Spleen (tissue), 11 donors: Measurements from ENCODE around the gene RNF130. TPM values are rescaled to one million over a fixed set of nuclear protein-coding genes. Genes with fewer than 3 reads are reported as not detected.

Experiments
- DNase-seq: peaks from one replicate; pipeline ENCODE4 v3.0.0-alpha.2; 2020
- H3K27ac ChIP-seq, 8 donors: fragments of 200-600 bp; sonication (generic) in 7 of 8; 1 replicate in 4 of 8; 2 replicates in 4 of 8; pipeline versions ENCODE4 v1.5.0 to v1.8.0; 2016 to 2021; ENCODE audit warnings: inconsistent platforms in 4 of 8, mild to moderate bottlenecking in 4 of 8, moderate library complexity in 1 of 8
- H3K27me3 ChIP-seq, 7 donors: fragments of 200-600 bp; sonication (generic) in 6 of 7; replicated peaks in 1 of 7; 1 replicate in 4 of 7; 2 replicates in 3 of 7; pipeline versions ENCODE4 v1.5.0 to v1.8.0; 2016 to 2021; ENCODE audit warnings: inconsistent platforms in 3 of 7, mild to moderate bottlenecking in 1 of 7
- H3K36me3 ChIP-seq, 6 donors: fragments of 200-600 bp; sonication (generic) in 5 of 6; 1 replicate in 4 of 6; 2 replicates in 2 of 6; pipeline versions ENCODE4 v1.5.0 to v1.8.0; 2016 to 2021; ENCODE audit warnings: inconsistent platforms in 2 of 6
- H3K4me1 ChIP-seq, 6 donors: fragments of 200-600 bp; sonication (generic) in 5 of 6; 1 replicate in 3 of 6; 2 replicates in 3 of 6; pipeline versions ENCODE4 v1.5.0 to v1.8.0; 2016 to 2021; ENCODE audit warnings: inconsistent platforms in 3 of 6
- H3K4me3 ChIP-seq, 8 donors: fragments of 200-600 bp; sonication (generic) in 7 of 8; 1 replicate in 4 of 8; 2 replicates in 4 of 8; pipeline versions ENCODE4 v1.5.0 to v1.8.0; 2016 to 2021; ENCODE audit warnings: inconsistent platforms in 4 of 8, mild to moderate bottlenecking in 4 of 8, moderate library complexity in 2 of 8
- H3K9me3 ChIP-seq, 8 donors: fragments of 200-600 bp; sonication (generic) in 7 of 8; 1 replicate in 4 of 8; 2 replicates in 4 of 8; pipeline versions ENCODE4 v1.5.0 to v1.8.0; 2016 to 2021; ENCODE audit warnings: inconsistent platforms in 4 of 8
- POLR2A ChIP-seq, 3 donors: fragments of 450-650 bp; IDR thresholded peaks; one replicate each; pipeline ENCODE4 v1.5.1; 2017; ENCODE audit warnings: antibody characterized with exemption in 3 of 3, mild to moderate bottlenecking in 1 of 3
- POLR2AphosphoS5 ChIP-seq, 3 donors: sonication (generic); formaldehyde crosslinking; IDR thresholded peaks; one replicate each; pipeline ENCODE4 v1.5.1; 2017; ENCODE audit warnings: antibody characterized with exemption in 3 of 3
- WGBS, 5 donors: extraction: QIAGEN DNeasy Blood & Tissue Kit in 3 of 5; methylation state at CpG; one replicate each; pipeline versions ENCODE4 v1.1.5 to v1.1.7; 2013 to 2018; 5-methylcytosine and 5-hydroxymethylcytosine counted together
- intact Hi-C: fragments of 100-400 bp; cut with DNase I; formaldehyde crosslinking; loops from one replicate; pipeline ENCODE4 v1.15.0; 2023; ENCODE audit warnings: low total_unique reads
- polyA plus RNA-seq, 3 donors: library from polyadenylated mRNA; stranded (reverse); fragments of 200-250 nt; gene quantifications; one replicate each; pipeline ENCODE4 v1.2.1, GENCODE V29; 2013
- total RNA-seq, 7 donors: library from RNA; depleted of rRNA in 3 of 7; stranded (reverse); fragments of >200 nt in 3 of 7; fragmentation: NEBNext Ultra II Directional in 4 of 7; extraction: Animal tissue kit (Norgen Biotek cat#: 25700) in 4 of 7; gene quantifications; one replicate each; pipeline versions ENCODE4 v1.1.0 to v1.2.1, GENCODE V29; 2016 to 2021
- TF ChIP-seq, protein P1 (sequence below), 11 experiments: fragments of 200-600 bp in 7 of 11; fragments of 450-650 bp in 4 of 11; sonication (generic) in 4 of 11; IDR thresholded peaks in 8 of 11; conservative IDR thresholded peaks in 3 of 11; 1 replicate in 7 of 11; 2 replicates in 4 of 11; pipeline versions ENCODE4 v1.4.0 to v1.8.0; 2016 to 2021; ENCODE audit warnings: antibody characterized with exemption in 11 of 11, inconsistent platforms in 4 of 11, mild to moderate bottlenecking in 1 of 11
- donor health status: healthy with polysubstance abuse.
- donor health status: DM: no; HTN: no; CAD: no; lungs with moderate emphysema.
- donor health status: DM: no; HTN: no; CAD: no.
- donor health status: Bipolar disorder and iron deficiency.
- donor health status: healthy.
- donor health status: DM: no; HTN: no; CAD: no.
- donor health status: DM: yes; HTN: yes; CAD: no.

The RNF130 gene
- total and polyA plus RNA-seq, 10 donors = 44.1 to 119 (median 82.7) TPM

DNA sequence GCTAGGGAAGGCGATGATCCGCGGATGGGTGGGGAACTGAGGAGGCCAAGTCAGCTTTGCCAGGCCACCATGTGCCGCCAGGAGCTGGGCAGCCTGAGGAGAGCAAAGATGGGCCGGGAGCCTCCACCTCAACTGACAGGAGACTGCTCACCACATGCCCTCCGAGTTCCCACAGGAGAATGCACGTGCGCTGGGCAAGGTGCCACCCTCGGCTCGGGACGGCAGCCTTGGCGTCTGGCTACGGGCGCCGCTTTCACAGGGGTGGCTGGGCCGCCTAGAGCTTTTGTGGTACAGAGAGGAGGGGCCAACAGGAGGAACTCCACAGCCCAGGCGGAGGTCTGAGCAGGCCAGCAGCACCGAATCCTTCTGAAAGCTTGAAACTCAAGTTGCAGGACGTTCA lies 158.6 kb downstream of the RNF130 start:
- H3K4me1 ChIP-seq = peaks cover 7 to 40% (median 28%) of the 10 kb centered on the region in 6 donors
- WGBS, 5 donors = 83 to 89% (median 87%) methylated on average over 16 to 19 of the region's 19 CpGs
- no peaks in the 10 kb centered on the region for H3K9me3 ChIP-seq
- H3K4me3 ChIP-seq = no peak overlapping the region
- H3K36me3 ChIP-seq = no peaks in the 10 kb centered on the region
- no peak overlapping the region for H3K27ac ChIP-seq
- intact Hi-C loops = no loop called here
- peaks cover 0 to 14% (median 0%) of the 10 kb centered on the region in 7 donors for H3K27me3 ChIP-seq
- TF ChIP-seq POLR2AphosphoS5 (IDR thresholded peaks at IDR 0.05) = no peak
- TF ChIP-seq, protein P1, sequence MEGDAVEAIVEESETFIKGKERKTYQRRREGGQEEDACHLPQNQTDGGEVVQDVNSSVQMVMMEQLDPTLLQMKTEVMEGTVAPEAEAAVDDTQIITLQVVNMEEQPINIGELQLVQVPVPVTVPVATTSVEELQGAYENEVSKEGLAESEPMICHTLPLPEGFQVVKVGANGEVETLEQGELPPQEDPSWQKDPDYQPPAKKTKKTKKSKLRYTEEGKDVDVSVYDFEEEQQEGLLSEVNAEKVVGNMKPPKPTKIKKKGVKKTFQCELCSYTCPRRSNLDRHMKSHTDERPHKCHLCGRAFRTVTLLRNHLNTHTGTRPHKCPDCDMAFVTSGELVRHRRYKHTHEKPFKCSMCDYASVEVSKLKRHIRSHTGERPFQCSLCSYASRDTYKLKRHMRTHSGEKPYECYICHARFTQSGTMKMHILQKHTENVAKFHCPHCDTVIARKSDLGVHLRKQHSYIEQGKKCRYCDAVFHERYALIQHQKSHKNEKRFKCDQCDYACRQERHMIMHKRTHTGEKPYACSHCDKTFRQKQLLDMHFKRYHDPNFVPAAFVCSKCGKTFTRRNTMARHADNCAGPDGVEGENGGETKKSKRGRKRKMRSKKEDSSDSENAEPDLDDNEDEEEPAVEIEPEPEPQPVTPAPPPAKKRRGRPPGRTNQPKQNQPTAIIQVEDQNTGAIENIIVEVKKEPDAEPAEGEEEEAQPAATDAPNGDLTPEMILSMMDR (IDR thresholded peaks at IDR 0.05 in 8 of 11, conservative IDR thresholded peaks at IDR 0.05 in 3 of 11) = no peak
- no peak for TF ChIP-seq POLR2A (IDR thresholded peaks at IDR 0.05)
- DNase-seq = peak; percentile 71

DNA sequence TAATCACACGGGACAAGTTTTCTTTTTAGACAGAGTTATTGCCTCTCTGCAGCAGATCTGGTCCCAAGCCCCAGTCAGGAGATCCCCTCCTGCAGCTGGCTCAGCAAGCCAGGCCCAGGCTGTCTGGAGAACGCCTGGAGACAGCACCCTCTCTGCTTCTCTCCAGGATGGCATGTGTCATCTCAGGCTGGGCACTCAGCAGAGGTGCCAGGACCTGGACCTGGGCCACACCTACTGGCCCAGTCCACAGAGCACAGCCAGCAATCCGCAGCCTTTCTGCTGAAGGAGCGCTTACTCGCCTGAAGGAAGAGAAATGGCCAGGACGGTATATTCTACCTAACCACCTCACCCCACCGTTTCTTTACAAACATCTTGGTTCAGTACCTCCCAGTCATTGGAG lies 159.2 kb downstream of the RNF130 start:
- Histone ChIP-seq H3K27ac (no peak overlapping the region), H3K27me3 (peaks cover 0 to 11% (median 0%) of the 10 kb centered on the region in 7 donors), H3K4me1 (peaks cover 7 to 37% (median 24%) of the 10 kb centered on the region in 6 donors), H3K9me3 (no peaks in the 10 kb centered on the region), H3K4me3 (no peak overlapping the region), H3K36me3 (no peaks in the 10 kb centered on the region)
- 75 to 86% (median 82%) methylated on average over 7 of the region's 7 CpGs for WGBS, 5 donors
- intact Hi-C loops = no loop called here
- no peak for TF ChIP-seq POLR2A (IDR thresholded peaks at IDR 0.05)
- TF ChIP-seq, protein P1 (IDR thresholded peaks at IDR 0.05 in 8 of 11, conservative IDR thresholded peaks at IDR 0.05 in 3 of 11) = no peak
- no peak for TF ChIP-seq POLR2AphosphoS5 (IDR thresholded peaks at IDR 0.05)
- peak; percentile 48 for DNase-seq

DNA sequence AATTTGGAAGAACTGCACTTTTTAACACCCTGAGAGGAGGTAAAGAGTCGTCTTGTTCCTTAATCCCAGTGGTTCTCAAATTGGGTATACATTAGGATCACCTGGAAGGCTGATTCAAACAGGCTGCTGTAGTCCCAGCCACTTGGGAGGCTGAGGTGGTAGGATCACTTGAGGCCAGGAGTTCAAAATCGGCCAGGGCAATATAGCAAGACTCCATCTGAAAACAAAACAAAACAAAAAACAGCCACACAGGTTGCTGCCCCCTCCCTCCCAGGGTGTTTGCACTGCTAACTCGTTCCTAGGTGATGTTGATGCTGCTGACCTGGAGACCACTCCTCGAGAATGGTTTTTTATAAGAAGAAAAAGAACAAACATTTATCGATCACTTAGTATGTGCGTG lies 162.3 kb downstream of the RNF130 start:
- no peak overlapping the region for H3K4me3 ChIP-seq
- no peaks in the 10 kb centered on the region for H3K27me3 ChIP-seq
- no peak overlapping the region for H3K27ac ChIP-seq
- H3K4me1 ChIP-seq = peaks cover 11 to 44% (median 31%) of the 10 kb centered on the region in 6 donors
- intact Hi-C loops = loop anchor here (5.0 kb wide), 1 partner anchor 102 kb away; the partner anchor contains the start of gene MGAT4B
- H3K9me3 ChIP-seq = no peaks in the 10 kb centered on the region
- DNase-seq = peak; percentile 12
- no peak for TF ChIP-seq POLR2A (IDR thresholded peaks at IDR 0.05)
- TF ChIP-seq, protein P1 (IDR thresholded peaks at IDR 0.05 in 8 of 11, conservative IDR thresholded peaks at IDR 0.05 in 3 of 11) = no peak
- TF ChIP-seq POLR2AphosphoS5 (IDR thresholded peaks at IDR 0.05) = no peak
- 89 to 97% (median 94%) methylated on average over 6 of the region's 6 CpGs for WGBS, 5 donors
- peaks cover 0 to 8% (median 6%) of the 10 kb centered on the region in 6 donors for H3K36me3 ChIP-seq

DNA sequence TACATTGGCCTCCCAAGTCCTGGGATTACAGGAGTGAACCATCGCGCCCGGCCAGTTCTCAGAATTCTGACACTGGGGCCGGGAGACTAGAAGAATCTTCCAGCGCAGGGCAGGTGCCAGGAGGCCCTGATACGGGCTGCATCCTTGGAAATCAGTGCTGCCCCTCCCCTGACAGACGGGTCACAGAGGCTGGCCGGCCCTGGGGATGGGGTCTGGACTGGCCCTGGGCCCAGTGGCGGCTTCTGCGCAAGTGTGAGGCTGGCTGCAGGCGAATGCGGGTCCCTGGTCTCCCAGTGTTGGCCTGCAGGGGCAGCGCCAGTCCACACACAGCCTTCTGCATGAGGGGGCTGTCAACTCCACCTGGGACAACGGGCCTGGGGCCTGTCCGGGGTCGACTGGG lies 163.0 kb downstream of the RNF130 start:
- peaks cover 0 to 15% (median 9%) of the 10 kb centered on the region in 6 donors for H3K36me3 ChIP-seq
- WGBS, 5 donors = 82 to 89% (median 86%) methylated on average over 6 to 16 of the region's 16 CpGs
- no peak for TF ChIP-seq POLR2A (IDR thresholded peaks at IDR 0.05)
- TF ChIP-seq, protein P1 (IDR thresholded peaks at IDR 0.05 in 8 of 11, conservative IDR thresholded peaks at IDR 0.05 in 3 of 11) = peak in 1 of 11 experiments; percentile 11
- H3K9me3 ChIP-seq = no peaks in the 10 kb centered on the region
- H3K4me1 ChIP-seq = peaks cover 11 to 37% (median 27%) of the 10 kb centered on the region in 6 donors
- H3K27me3 ChIP-seq = no peaks in the 10 kb centered on the region
- H3K27ac ChIP-seq = peak overlapping the region; percentile 49 to 89 (median 71)
- intact Hi-C loops = loop anchor here (5.0 kb wide), 1 partner anchor 101 kb away; the partner anchor contains the start of gene MGAT4B
- DNase-seq = peak; percentile 81
- H3K4me3 ChIP-seq = peak overlapping the region in 4 of 8 donors; percentile 55 to 82 (median 62)
